Spleen (tissue), 7 donors: ENCODE measurements around the gene TAOK3.

Experiments
- POLR2A ChIP-seq, 3 donors: fragments of 450-650 bp; IDR thresholded peaks; one replicate each; pipeline ENCODE4 v1.5.1; 2017; ENCODE audit warnings: antibody characterized with exemption in 3 of 3, mild to moderate bottlenecking in 1 of 3
- POLR2AphosphoS5 ChIP-seq, 3 donors: sonication (generic); formaldehyde crosslinking; IDR thresholded peaks; one replicate each; pipeline ENCODE4 v1.5.1; 2017; ENCODE audit warnings: antibody characterized with exemption in 3 of 3
- TF ChIP-seq, protein P1 (sequence below), 11 experiments: fragments of 200-600 bp in 7 of 11; fragments of 450-650 bp in 4 of 11; sonication (generic) in 4 of 11; IDR thresholded peaks in 8 of 11; conservative IDR thresholded peaks in 3 of 11; 1 replicate in 7 of 11; 2 replicates in 4 of 11; pipeline versions ENCODE4 v1.4.0 to v1.8.0; 2016 to 2021; ENCODE audit warnings: antibody characterized with exemption in 11 of 11, inconsistent platforms in 4 of 11, mild to moderate bottlenecking in 1 of 11
- donor health status: DM: no; HTN: no; CAD: no; lungs with moderate emphysema.
- donor health status: DM: no; HTN: no; CAD: no.
- donor health status: DM: no; HTN: no; CAD: no.

GRCh38 chr12:118374126-118374725 lies 1.5 kb upstream of the TAOK3 start:
- TF ChIP-seq, protein P1, sequence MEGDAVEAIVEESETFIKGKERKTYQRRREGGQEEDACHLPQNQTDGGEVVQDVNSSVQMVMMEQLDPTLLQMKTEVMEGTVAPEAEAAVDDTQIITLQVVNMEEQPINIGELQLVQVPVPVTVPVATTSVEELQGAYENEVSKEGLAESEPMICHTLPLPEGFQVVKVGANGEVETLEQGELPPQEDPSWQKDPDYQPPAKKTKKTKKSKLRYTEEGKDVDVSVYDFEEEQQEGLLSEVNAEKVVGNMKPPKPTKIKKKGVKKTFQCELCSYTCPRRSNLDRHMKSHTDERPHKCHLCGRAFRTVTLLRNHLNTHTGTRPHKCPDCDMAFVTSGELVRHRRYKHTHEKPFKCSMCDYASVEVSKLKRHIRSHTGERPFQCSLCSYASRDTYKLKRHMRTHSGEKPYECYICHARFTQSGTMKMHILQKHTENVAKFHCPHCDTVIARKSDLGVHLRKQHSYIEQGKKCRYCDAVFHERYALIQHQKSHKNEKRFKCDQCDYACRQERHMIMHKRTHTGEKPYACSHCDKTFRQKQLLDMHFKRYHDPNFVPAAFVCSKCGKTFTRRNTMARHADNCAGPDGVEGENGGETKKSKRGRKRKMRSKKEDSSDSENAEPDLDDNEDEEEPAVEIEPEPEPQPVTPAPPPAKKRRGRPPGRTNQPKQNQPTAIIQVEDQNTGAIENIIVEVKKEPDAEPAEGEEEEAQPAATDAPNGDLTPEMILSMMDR (IDR thresholded peaks at IDR 0.05 in 8 of 11, conservative IDR thresholded peaks at IDR 0.05 in 3 of 11) = no peak
- TF ChIP-seq POLR2AphosphoS5 (IDR thresholded peaks at IDR 0.05) (no peak), POLR2A (IDR thresholded peaks at IDR 0.05) (no peak)
